Measurements from ENCODE around the gene PHPT1. TPM values are rescaled to one million over a fixed set of nuclear protein-coding genes. Genes with fewer than 3 reads are reported as not detected.
A peak's percentile ranks its signal among the peaks of the same experiment; 100 is the strongest.

Gene PHPT1
- total and polyA plus RNA-seq, 2 of the 13 experiments (the other 11 are each of a cell fraction or from before 2014, with no cell fraction given), result 189 to 192 TPM

DNA sequence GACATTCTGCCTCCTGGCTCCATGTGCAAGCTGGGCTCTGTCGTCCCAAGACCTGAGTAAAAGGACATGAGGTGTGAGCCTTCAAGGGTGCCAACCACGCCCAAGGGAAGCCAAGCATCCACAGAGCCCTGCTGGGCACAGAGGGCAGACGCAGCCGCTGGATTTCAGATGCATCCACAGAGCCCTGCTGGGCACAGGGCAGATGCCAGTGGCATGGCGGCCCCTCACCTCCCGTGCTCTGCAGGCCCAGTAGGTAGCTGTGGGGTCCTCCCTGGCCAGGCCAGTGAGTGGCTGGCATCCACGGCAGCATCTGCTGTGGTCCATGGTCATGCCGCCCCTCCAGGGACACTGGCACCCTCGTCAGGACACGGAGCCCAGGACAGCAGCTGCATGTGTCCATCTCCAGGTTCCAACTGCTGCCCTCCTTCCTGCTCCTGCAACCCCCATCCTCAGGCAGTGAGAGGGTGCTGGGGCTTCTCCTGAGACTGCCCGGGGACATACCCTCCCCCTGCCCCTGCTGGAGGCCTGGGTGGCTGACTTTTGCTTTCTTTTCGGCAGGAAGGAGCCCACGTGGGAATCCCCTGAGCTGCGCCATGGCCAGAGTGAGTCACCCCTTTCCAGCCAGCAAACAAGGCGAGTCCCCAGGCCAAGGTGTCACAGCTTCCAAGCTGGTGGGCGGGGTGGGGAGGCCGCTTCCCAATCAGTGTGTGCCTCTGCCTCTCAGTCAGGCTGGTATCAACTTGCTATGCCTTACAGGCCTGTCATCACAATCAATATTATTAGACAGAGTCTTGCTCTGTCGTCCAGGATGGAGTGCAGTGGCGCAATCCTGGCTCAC lies 33.1 kb downstream of the PHPT1 start (continued):
- TF ChIP-seq, protein P1, sequence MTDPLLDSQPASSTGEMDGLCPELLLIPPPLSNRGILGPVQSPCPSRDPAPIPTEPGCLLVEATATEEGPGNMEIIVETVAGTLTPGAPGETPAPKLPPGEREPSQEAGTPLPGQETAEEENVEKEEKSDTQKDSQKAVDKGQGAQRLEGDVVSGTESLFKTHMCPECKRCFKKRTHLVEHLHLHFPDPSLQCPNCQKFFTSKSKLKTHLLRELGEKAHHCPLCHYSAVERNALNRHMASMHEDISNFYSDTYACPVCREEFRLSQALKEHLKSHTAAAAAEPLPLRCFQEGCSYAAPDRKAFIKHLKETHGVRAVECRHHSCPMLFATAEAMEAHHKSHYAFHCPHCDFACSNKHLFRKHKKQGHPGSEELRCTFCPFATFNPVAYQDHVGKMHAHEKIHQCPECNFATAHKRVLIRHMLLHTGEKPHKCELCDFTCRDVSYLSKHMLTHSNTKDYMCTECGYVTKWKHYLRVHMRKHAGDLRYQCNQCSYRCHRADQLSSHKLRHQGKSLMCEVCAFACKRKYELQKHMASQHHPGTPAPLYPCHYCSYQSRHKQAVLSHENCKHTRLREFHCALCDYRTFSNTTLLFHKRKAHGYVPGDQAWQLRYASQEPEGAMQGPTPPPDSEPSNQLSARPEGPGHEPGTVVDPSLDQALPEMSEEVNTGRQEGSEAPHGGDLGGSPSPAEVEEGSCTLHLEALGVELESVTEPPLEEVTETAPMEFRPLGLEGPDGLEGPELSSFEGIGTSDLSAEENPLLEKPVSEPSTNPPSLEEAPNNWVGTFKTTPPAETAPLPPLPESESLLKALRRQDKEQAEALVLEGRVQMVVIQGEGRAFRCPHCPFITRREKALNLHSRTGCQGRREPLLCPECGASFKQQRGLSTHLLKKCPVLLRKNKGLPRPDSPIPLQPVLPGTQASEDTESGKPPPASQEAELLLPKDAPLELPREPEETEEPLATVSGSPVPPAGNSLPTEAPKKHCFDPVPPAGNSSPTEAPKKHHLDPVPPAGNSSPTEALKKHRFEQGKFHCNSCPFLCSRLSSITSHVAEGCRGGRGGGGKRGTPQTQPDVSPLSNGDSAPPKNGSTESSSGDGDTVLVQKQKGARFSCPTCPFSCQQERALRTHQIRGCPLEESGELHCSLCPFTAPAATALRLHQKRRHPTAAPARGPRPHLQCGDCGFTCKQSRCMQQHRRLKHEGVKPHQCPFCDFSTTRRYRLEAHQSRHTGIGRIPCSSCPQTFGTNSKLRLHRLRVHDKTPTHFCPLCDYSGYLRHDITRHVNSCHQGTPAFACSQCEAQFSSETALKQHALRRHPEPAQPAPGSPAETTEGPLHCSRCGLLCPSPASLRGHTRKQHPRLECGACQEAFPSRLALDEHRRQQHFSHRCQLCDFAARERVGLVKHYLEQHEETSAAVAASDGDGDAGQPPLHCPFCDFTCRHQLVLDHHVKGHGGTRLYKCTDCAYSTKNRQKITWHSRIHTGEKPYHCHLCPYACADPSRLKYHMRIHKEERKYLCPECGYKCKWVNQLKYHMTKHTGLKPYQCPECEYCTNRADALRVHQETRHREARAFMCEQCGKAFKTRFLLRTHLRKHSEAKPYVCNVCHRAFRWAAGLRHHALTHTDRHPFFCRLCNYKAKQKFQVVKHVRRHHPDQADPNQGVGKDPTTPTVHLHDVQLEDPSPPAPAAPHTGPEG (CRISPR knock-in tag; IDR thresholded peaks at IDR 0.05), result no peak
- no peak for TF ChIP-seq MTF1 (CRISPR knock-in tag; IDR thresholded peaks at IDR 0.05)
- peak; percentile 39; the same call in 1 of the 2 replicates for TF ChIP-seq ZFP1 (CRISPR knock-in tag; IDR thresholded peaks at IDR 0.05)
- TF ChIP-seq, protein P2, sequence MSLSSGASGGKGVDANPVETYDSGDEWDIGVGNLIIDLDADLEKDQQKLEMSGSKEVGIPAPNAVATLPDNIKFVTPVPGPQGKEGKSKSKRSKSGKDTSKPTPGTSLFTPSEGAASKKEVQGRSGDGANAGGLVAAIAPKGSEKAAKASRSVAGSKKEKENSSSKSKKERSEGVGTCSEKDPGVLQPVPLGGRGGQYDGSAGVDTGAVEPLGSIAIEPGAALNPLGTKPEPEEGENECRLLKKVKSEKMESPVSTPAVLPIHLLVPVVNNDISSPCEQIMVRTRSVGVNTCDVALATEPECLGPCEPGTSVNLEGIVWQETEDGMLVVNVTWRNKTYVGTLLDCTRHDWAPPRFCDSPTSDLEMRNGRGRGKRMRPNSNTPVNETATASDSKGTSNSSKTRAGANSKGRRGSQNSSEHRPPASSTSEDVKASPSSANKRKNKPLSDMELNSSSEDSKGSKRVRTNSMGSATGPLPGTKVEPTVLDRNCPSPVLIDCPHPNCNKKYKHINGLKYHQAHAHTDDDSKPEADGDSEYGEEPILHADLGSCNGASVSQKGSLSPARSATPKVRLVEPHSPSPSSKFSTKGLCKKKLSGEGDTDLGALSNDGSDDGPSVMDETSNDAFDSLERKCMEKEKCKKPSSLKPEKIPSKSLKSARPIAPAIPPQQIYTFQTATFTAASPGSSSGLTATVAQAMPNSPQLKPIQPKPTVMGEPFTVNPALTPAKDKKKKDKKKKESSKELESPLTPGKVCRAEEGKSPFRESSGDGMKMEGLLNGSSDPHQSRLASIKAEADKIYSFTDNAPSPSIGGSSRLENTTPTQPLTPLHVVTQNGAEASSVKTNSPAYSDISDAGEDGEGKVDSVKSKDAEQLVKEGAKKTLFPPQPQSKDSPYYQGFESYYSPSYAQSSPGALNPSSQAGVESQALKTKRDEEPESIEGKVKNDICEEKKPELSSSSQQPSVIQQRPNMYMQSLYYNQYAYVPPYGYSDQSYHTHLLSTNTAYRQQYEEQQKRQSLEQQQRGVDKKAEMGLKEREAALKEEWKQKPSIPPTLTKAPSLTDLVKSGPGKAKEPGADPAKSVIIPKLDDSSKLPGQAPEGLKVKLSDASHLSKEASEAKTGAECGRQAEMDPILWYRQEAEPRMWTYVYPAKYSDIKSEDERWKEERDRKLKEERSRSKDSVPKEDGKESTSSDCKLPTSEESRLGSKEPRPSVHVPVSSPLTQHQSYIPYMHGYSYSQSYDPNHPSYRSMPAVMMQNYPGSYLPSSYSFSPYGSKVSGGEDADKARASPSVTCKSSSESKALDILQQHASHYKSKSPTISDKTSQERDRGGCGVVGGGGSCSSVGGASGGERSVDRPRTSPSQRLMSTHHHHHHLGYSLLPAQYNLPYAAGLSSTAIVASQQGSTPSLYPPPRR (CRISPR knock-in tag; IDR thresholded peaks at IDR 0.05; ENCODE audit: borderline replicate concordance), result 0 out of 2 replicates have a peak, but pooled peaks have one; percentile 57
- no peak for TF ChIP-seq ZNF10 (CRISPR knock-in tag; IDR thresholded peaks at IDR 0.05; ENCODE audit: borderline replicate concordance, low read depth)
- no peak for TF ChIP-seq ZNF549 (CRISPR knock-in tag; IDR thresholded peaks at IDR 0.05)
- no peak for TF ChIP-seq MTF2 (CRISPR knock-in tag; IDR thresholded peaks at IDR 0.05; ENCODE audit: borderline replicate concordance)
- TF ChIP-seq, protein P3, sequence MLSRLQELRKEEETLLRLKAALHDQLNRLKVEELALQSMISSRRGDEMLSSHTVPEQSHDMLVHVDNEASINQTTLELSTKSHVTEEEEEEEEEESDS (CRISPR knock-in tag; IDR thresholded peaks at IDR 0.05; ENCODE audit: borderline replicate concordance), result no peak
- peak; percentile 89 for TF ChIP-seq GFI1 (CRISPR knock-in tag; IDR thresholded peaks at IDR 0.05; ENCODE audit: borderline replicate concordance)
- no peak for TF ChIP-seq ZNF674 (CRISPR knock-in tag; IDR thresholded peaks at IDR 0.05; ENCODE audit: low read depth)
- TF ChIP-seq ARNT (IDR thresholded peaks at IDR 0.05), result no peak
- TF ChIP-seq MYNN (CRISPR knock-in tag; IDR thresholded peaks at IDR 0.05; ENCODE audit: low read depth), result no peak
- peak; percentile 96 for TF ChIP-seq ZNF670 (CRISPR knock-in tag; IDR thresholded peaks at IDR 0.05; ENCODE audit: borderline replicate concordance)
- TF ChIP-seq, protein P4, sequence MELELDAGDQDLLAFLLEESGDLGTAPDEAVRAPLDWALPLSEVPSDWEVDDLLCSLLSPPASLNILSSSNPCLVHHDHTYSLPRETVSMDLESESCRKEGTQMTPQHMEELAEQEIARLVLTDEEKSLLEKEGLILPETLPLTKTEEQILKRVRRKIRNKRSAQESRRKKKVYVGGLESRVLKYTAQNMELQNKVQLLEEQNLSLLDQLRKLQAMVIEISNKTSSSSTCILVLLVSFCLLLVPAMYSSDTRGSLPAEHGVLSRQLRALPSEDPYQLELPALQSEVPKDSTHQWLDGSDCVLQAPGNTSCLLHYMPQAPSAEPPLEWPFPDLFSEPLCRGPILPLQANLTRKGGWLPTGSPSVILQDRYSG (CRISPR knock-in tag; IDR thresholded peaks at IDR 0.05), result no peak
- no peak for TF ChIP-seq XBP1 (CRISPR knock-in tag; IDR thresholded peaks at IDR 0.05)
- TF ChIP-seq HHEX (CRISPR knock-in tag; IDR thresholded peaks at IDR 0.05), result no peak
- TF ChIP-seq DR1 (CRISPR knock-in tag; IDR thresholded peaks at IDR 0.05), result no peak
- TF ChIP-seq TCF12 (IDR thresholded peaks at IDR 0.05), result no peak
- no peak for TF ChIP-seq TCF12 (CRISPR knock-in tag; IDR thresholded peaks at IDR 0.05)

Data from HepG2 (cell line).